ENCODE measurements around the gene PSMG3. TPM values are rescaled to one million over a fixed set of nuclear protein-coding genes. Genes with fewer than 3 reads are reported as not detected.

Gene PSMG3
- polyA plus RNA-seq, 1 experiment = 31.1 TPM

- Histone ChIP-seq H3K9me3 (ENCODE audit: control insufficient read depth, insufficient read depth, low read length) (no peaks in the 10 kb centered on the region; the same call in 1 of the 2 replicates), H3K27me3 (ENCODE audit: control insufficient read depth, insufficient read depth, low read length) (no peaks in the 10 kb centered on the region), H3K27ac (ENCODE audit: low read depth, low read length) (no peak overlapping the region), H3K4me3 (ENCODE audit: low read depth, low read length) (no peak overlapping the region)
- ChIA-PET CTCF (no interaction called here), POLR2A (no interaction called here)
- no peak for TF ChIP-seq CTCF (IDR thresholded peaks at IDR 0.05; ENCODE audit: low read depth, low read length)
- no peak for DNase-seq (ENCODE audit: low read depth, low spot score)
Observed at GRCh38 chr7:1543826-1544177, 26.0 kb downstream of the PSMG3 start.

GRCh38 chr7:1542841-1543747 lies 26.7 kb downstream of the PSMG3 start:
- H3K27me3 ChIP-seq (ENCODE audit: control insufficient read depth, insufficient read depth, low read length) = no peaks in the 10 kb centered on the region
- H3K27ac ChIP-seq (ENCODE audit: low read depth, low read length) = no peak overlapping the region
- POLR2A ChIA-PET = interaction anchor here (0.6 kb wide), 1 partner anchor 15 kb away, joined by 3 read pairs; no protein-coding TSS in a partner anchor
- no peak for DNase-seq (ENCODE audit: low read depth, low spot score)
- no peak for TF ChIP-seq CTCF (IDR thresholded peaks at IDR 0.05; ENCODE audit: low read depth, low read length)
- H3K4me3 ChIP-seq (ENCODE audit: low read depth, low read length) = no peak overlapping the region
- no peaks in the 10 kb centered on the region; the same call in 1 of the 2 replicates for H3K9me3 ChIP-seq (ENCODE audit: control insufficient read depth, insufficient read depth, low read length)
- CTCF ChIA-PET = no interaction called here

DNA sequence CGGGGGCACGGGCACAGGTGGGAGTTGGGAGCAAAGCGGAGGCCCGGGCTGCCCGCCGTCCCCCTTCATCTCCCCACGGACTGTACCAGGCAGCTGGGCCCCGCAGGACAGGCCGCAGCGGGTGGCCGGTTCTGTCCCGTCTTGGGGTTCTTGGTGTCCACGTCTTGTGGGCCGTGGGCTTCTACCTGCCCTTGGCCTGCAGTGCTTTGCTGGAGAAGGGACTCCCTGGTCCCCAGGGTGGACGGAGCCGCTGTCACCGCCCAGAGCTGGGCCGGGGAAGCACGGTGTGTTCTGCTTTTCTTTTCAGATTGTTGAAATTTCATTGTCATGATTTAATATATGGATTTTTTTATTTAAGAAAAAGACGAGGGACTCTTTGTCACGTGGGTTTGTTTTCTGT lies 27.5 kb downstream of the PSMG3 start:
- no peak overlapping the region for H3K4me3 ChIP-seq (ENCODE audit: low read depth, low read length)
- H3K27ac ChIP-seq (ENCODE audit: low read depth, low read length) = no peak overlapping the region
- no peaks in the 10 kb centered on the region for H3K27me3 ChIP-seq (ENCODE audit: control insufficient read depth, insufficient read depth, low read length)
- POLR2A ChIA-PET = interaction anchor here (0.6 kb wide), 1 partner anchor 16 kb away, joined by 3 read pairs; no protein-coding TSS in a partner anchor
- TF ChIP-seq CTCF (IDR thresholded peaks at IDR 0.05; ENCODE audit: low read depth, low read length) = no peak
- no peak for DNase-seq (ENCODE audit: low read depth, low spot score)
- CTCF ChIA-PET = no interaction called here
- no peaks in the 10 kb centered on the region; the same call in 1 of the 2 replicates for H3K9me3 ChIP-seq (ENCODE audit: control insufficient read depth, insufficient read depth, low read length)

- TF ChIP-seq CTCF (IDR thresholded peaks at IDR 0.05; ENCODE audit: low read depth, low read length) = no peak
- Histone ChIP-seq H3K9me3 (ENCODE audit: control insufficient read depth, insufficient read depth, low read length) (no peaks in the 10 kb centered on the region; the same call in 1 of the 2 replicates), H3K27ac (ENCODE audit: low read depth, low read length) (no peak overlapping the region), H3K4me3 (ENCODE audit: low read depth, low read length) (no peak overlapping the region), H3K27me3 (ENCODE audit: control insufficient read depth, insufficient read depth, low read length) (no peaks in the 10 kb centered on the region)
- CTCF ChIA-PET = interaction anchor here (0.6 kb wide), 1 partner anchor 875 kb away, joined by 3 read pairs; no protein-coding TSS in a partner anchor
- POLR2A ChIA-PET = interaction anchor here (0.6 kb wide), 1 partner anchor 349 kb away, joined by 5 read pairs; no protein-coding TSS in a partner anchor
- no peak for DNase-seq (ENCODE audit: low read depth, low spot score)
Observed at GRCh38 chr7:1541431-1542162, 28.2 kb downstream of the PSMG3 start.

All from AG04450 (cell line).